Thyroid gland (tissue), 4 donors: ENCODE results near the gene SLAIN2. TPM values are rescaled to one million over a fixed set of nuclear protein-coding genes. Genes with fewer than 3 reads are reported as not detected.

ENCODE experiments used
- DNase-seq, 2 donors: peaks; one replicate each; pipeline ENCODE4 v3.0.0-alpha.2; 2019
- H3K27ac ChIP-seq, 3 donors: fragments of 200-600 bp; sonication (generic); 1 replicate in 2 of 3; 2 replicates in 1 of 3; pipeline ENCODE4 v1.5.1; 2016 to 2019; ENCODE audit warnings: mild to moderate bottlenecking in 1 of 3, moderate library complexity in 1 of 3
- H3K27me3 ChIP-seq: fragments of 200-600 bp; sonication (generic); one replicate; pipeline ENCODE4 v1.5.1; 2019
- H3K36me3 ChIP-seq, 2 donors: fragments of 200-600 bp; sonication (generic); one replicate each; pipeline ENCODE4 v1.5.1; 2016 to 2019
- H3K4me1 ChIP-seq, 2 donors: fragments of 200-600 bp; sonication (generic); one replicate each; pipeline ENCODE4 v1.5.1; 2017 to 2019
- H3K4me3 ChIP-seq, 3 donors: fragments of 200-600 bp; sonication (generic); replicated peaks in 1 of 3; 1 replicate in 2 of 3; 2 replicates in 1 of 3; pipeline ENCODE4 v1.5.1; 2016; ENCODE audit warnings: mild to moderate bottlenecking in 1 of 3
- H3K9me3 ChIP-seq: fragments of 200-600 bp; sonication (generic); one replicate; pipeline ENCODE4 v1.5.1; 2017
- POLR2A ChIP-seq, 2 donors: fragments of 450-650 bp; IDR thresholded peaks; one replicate each; pipeline ENCODE4 v1.6.1; 2017; ENCODE audit warnings: antibody characterized with exemption in 2 of 2, mild to moderate bottlenecking in 2 of 2, moderate library complexity in 1 of 2
- WGBS, 2 donors: methylation state at CpG; one replicate each; pipeline ENCODE4 v1.1.5; 2017; 5-methylcytosine and 5-hydroxymethylcytosine counted together
- intact Hi-C: fragments of 100-400 bp; cut with DNase I; formaldehyde crosslinking; loops from one replicate; pipeline ENCODE4 v1.15.1; 2023
- total RNA-seq, 4 donors: library from RNA; depleted of rRNA; stranded (reverse); fragments of >200 nt; gene quantifications; one replicate each; pipeline ENCODE4 v1.2.3, GENCODE V29; 2016
- TF ChIP-seq, protein P1 (sequence below), 6 experiments: fragments of 200-600 bp in 3 of 6; fragments of 450-650 bp in 3 of 6; sonication (generic) in 3 of 6; IDR thresholded peaks; one replicate each; pipeline ENCODE4 v1.5.1; 2016 to 2019; ENCODE audit warnings: antibody characterized with exemption in 6 of 6, mild to moderate bottlenecking in 2 of 6, inconsistent platforms in 1 of 6, moderate library complexity in 1 of 6

SLAIN2 gene
- total RNA-seq, 4 donors from 2014 or later, result 40.8 to 191 (median 82.5) TPM

DNA sequence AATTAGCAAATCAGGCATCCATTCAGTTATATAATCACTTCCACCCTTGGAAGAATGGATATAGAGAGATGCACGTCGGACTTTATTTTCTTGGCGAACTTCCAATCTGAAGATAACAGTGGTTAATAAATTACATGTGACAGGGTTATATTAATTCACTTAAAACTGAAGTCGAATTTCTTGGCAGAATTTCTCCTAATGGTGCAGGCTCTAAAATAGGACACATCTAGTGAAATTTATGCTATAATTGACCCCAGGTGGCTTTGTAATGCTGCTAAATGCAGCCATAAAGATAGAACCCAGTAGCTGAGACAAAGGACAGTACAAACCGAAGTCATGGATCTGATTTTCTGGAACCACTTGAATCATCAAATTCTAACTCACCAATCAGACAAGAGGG, 121.0 kb downstream of the SLAIN2 start:
- WGBS, 2 donors, result 65 to 73% methylated on average over 5 of the region's 5 CpGs
- TF ChIP-seq, protein P1, sequence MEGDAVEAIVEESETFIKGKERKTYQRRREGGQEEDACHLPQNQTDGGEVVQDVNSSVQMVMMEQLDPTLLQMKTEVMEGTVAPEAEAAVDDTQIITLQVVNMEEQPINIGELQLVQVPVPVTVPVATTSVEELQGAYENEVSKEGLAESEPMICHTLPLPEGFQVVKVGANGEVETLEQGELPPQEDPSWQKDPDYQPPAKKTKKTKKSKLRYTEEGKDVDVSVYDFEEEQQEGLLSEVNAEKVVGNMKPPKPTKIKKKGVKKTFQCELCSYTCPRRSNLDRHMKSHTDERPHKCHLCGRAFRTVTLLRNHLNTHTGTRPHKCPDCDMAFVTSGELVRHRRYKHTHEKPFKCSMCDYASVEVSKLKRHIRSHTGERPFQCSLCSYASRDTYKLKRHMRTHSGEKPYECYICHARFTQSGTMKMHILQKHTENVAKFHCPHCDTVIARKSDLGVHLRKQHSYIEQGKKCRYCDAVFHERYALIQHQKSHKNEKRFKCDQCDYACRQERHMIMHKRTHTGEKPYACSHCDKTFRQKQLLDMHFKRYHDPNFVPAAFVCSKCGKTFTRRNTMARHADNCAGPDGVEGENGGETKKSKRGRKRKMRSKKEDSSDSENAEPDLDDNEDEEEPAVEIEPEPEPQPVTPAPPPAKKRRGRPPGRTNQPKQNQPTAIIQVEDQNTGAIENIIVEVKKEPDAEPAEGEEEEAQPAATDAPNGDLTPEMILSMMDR (IDR thresholded peaks at IDR 0.05), result no peak
- TF ChIP-seq POLR2A (IDR thresholded peaks at IDR 0.05), result no peak
- intact Hi-C loops, result no loop called here

DNA sequence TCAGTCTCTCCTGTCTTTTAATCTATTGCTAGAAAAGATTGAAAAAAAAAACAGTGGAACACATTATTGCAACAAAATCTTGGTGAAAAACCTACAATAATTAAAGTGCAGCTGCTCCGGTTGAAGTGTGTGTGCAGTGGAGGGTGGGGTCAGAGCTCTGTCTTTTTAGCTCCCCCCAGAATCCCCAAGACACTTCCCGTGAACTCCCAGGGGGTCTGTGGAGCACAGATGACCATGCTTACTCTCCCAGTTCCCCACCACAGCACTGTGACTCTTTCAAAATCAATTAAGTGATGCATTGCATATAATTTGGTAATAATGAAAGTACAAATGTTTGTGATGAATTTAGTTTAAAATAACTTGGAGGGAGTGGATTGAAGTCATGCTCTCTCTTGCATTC, 126.1 kb downstream of the SLAIN2 start:
- 55 to 58% methylated on average over 2 of the region's 2 CpGs for WGBS, 2 donors
- Histone ChIP-seq H3K36me3 (no peaks in the 10 kb centered on the region), H3K4me3 (no peak overlapping the region), H3K27me3 (no peaks in the 10 kb centered on the region), H3K9me3 (no peaks in the 10 kb centered on the region), H3K27ac (no peak overlapping the region), H3K4me1 (no peaks in the 10 kb centered on the region)
- intact Hi-C loops, result no loop called here
- TF ChIP-seq, protein P1 (IDR thresholded peaks at IDR 0.05), result no peak
- TF ChIP-seq POLR2A (IDR thresholded peaks at IDR 0.05), result no peak
- DNase-seq, result no peak

More for the DNA sequence above, 121.0 kb downstream of the SLAIN2 start:
- Histone ChIP-seq H3K9me3 (no peaks in the 10 kb centered on the region), H3K27ac (no peak overlapping the region), H3K4me1 (no peaks in the 10 kb centered on the region), H3K36me3 (no peaks in the 10 kb centered on the region), H3K4me3 (no peak overlapping the region), H3K27me3 (no peaks in the 10 kb centered on the region)
- DNase-seq, result no peak

DNA sequence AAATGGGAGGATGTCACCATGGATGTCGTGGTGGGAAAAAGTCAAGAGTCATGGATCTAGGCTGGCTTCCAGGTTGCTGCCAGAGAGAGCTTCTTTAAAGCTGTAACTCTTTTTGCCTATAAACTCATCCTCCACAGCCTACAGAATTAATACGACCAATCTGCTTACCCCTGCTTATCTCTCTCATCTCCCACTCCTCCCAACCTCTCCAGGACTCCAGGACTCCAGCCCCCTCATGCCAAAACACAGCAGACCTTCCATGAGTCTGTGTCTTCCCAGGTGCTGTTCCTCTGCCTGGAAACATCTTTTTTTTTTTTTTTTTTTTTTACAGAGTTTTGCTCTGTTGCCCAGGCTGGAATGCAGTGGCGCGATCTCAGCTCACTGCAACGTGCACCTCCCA, 126.6 kb downstream of the SLAIN2 start:
- Histone ChIP-seq H3K4me1 (no peaks in the 10 kb centered on the region), H3K4me3 (no peak overlapping the region), H3K27me3 (no peaks in the 10 kb centered on the region), H3K9me3 (no peaks in the 10 kb centered on the region), H3K27ac (no peak overlapping the region), H3K36me3 (no peaks in the 10 kb centered on the region)
- WGBS, 2 donors, result 79 to 88% methylated on average over 4 to 5 of the region's 5 CpGs
- TF ChIP-seq POLR2A (IDR thresholded peaks at IDR 0.05), result no peak
- TF ChIP-seq, protein P1 (IDR thresholded peaks at IDR 0.05), result no peak
- no peak for DNase-seq
- intact Hi-C loops, result no loop called here

DNA sequence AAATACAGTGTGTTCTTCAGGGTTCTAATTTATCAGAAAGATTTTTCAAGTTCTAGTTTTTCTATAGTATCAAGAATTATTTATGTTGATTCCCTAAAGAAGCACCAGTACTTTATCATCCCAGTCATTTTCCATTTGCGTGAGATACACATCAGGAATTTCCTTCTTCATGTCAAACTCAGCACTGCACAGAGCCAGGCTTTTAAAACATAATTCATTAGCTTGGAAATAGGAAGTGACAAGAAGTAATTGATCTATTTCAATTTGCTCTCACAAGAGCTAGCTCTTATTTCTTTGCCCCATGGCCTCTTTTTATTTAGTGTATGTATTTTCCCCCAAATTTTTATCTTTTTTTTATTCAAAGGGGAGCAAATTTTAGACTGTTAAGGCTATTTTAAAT, 128.8 kb downstream of the SLAIN2 start:
- TF ChIP-seq, protein P1 (IDR thresholded peaks at IDR 0.05), result no peak
- 82 to 89% methylated on average over 1 of the region's 1 CpG for WGBS, 2 donors
- Histone ChIP-seq H3K27me3 (no peaks in the 10 kb centered on the region), H3K4me3 (no peak overlapping the region), H3K4me1 (no peaks in the 10 kb centered on the region), H3K36me3 (no peaks in the 10 kb centered on the region), H3K27ac (no peak overlapping the region), H3K9me3 (no peaks in the 10 kb centered on the region)
- intact Hi-C loops, result no loop called here
- DNase-seq, result no peak

DNA sequence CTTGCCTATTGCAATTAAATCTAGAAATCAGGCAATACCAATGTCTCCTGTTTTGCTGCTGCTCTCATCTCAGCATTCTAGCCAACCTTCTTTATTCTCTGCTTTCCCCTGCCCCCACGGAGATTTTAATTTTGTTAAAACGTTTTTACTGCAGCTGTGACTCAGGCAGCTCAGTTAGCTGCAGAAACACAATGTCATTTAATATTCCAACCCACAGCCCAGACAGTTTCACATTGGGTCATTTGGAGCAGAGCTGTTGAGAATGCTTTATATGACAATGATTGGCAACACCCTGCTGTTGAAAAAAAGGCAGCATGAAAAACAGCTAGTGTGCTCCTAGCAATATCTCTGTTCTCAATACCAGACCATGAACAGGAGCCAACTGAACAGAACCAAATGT, 129.2 kb downstream of the SLAIN2 start:
- 41 to 43% methylated on average over 2 of the region's 2 CpGs for WGBS, 2 donors
- TF ChIP-seq POLR2A (IDR thresholded peaks at IDR 0.05), result no peak
- Histone ChIP-seq H3K9me3 (no peaks in the 10 kb centered on the region), H3K4me1 (no peaks in the 10 kb centered on the region), H3K36me3 (no peaks in the 10 kb centered on the region), H3K4me3 (no peak overlapping the region), H3K27me3 (no peaks in the 10 kb centered on the region), H3K27ac (no peak overlapping the region)
- intact Hi-C loops, result no loop called here
- no peak for DNase-seq

DNA sequence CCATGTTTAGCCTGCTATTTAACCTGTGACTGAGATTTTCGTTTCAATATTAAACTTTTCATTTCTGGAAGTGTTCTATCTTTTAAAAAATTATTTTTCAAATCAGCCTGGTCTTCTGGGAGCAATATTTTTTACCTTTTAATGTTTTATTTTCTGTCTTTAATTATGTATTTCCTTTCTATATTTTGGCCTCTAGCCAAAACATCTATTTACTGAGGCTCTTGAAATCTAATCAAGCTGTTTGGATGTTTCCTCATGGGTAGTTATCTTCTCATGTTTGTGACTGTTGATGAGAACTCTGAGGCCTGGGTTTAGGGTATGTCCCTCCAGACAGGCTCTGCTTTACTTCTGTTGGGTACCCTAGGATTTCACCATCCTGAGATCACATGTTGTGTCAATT, 131.5 kb downstream of the SLAIN2 start:
- Histone ChIP-seq H3K36me3 (no peaks in the 10 kb centered on the region), H3K9me3 (no peaks in the 10 kb centered on the region), H3K27me3 (no peaks in the 10 kb centered on the region), H3K4me1 (no peaks in the 10 kb centered on the region), H3K27ac (no peak overlapping the region), H3K4me3 (no peak overlapping the region)
- intact Hi-C loops, result no loop called here
- no peak for DNase-seq
- WGBS, 2 donors, result 87 to 93% methylated on average over 1 of the region's 1 CpG
- TF ChIP-seq, protein P1 (IDR thresholded peaks at IDR 0.05), result no peak
- no peak for TF ChIP-seq POLR2A (IDR thresholded peaks at IDR 0.05)
